ENCODE data around the gene THAP2. TPM values are rescaled to one million over a fixed set of nuclear protein-coding genes. Genes with fewer than 3 reads are reported as not detected.

THAP2 gene
- total RNA-seq, 6 experiments from 2014 or later: 3.8 to 5.1 (median 4.4) TPM

GRCh38 chr12:71627438-71628002 lies 36.6 kb upstream of the THAP2 start:
- H3K4me3 Mint-ChIP-seq: no peak overlapping the region
- DNase-seq: no peak
- H3K27ac Mint-ChIP-seq: no peak overlapping the region
- H3K4me1 Mint-ChIP-seq (ENCODE audit: low read depth): peaks cover 17% of the 10 kb centered on the region
- H3K36me3 Mint-ChIP-seq (ENCODE audit: low read depth): peaks cover 41% of the 10 kb centered on the region
- no peaks in the 10 kb centered on the region for H3K9me3 Mint-ChIP-seq
- H3K27me3 Mint-ChIP-seq (ENCODE audit: insufficient read depth): no peaks in the 10 kb centered on the region
- no peak for TF ChIP-seq CTCF (IDR thresholded peaks at IDR 0.05)

- H3K27me3 Mint-ChIP-seq (ENCODE audit: insufficient read depth): no peaks in the 10 kb centered on the region; the same call in 1 of the 2 replicates
- H3K9me3 Mint-ChIP-seq: no peaks in the 10 kb centered on the region
- peak; percentile 82 for TF ChIP-seq CTCF (IDR thresholded peaks at IDR 0.05)
- peaks cover 6% of the 10 kb centered on the region; the same call in 1 of the 2 replicates for H3K4me1 Mint-ChIP-seq (ENCODE audit: low read depth)
- H3K27ac Mint-ChIP-seq: peak overlapping the region; percentile 6; the same call in 1 of the 2 replicates
- H3K4me3 Mint-ChIP-seq: no peak overlapping the region
- peak; percentile 58 for DNase-seq
- peaks cover 35% of the 10 kb centered on the region for H3K36me3 Mint-ChIP-seq (ENCODE audit: low read depth)
Observed at GRCh38 chr12:71636704-71637115, 27.4 kb upstream of the THAP2 start.

- no peak overlapping the region for H3K27ac Mint-ChIP-seq
- H3K4me3 Mint-ChIP-seq: no peak overlapping the region
- H3K9me3 Mint-ChIP-seq: no peaks in the 10 kb centered on the region
- H3K4me1 Mint-ChIP-seq (ENCODE audit: low read depth): peaks cover 16% of the 10 kb centered on the region; the same call in 1 of the 2 replicates
- peaks cover 30% of the 10 kb centered on the region for H3K36me3 Mint-ChIP-seq (ENCODE audit: low read depth)
- no peak for DNase-seq
- TF ChIP-seq CTCF (IDR thresholded peaks at IDR 0.05): no peak
- no peaks in the 10 kb centered on the region; the same call in 1 of the 2 replicates for H3K27me3 Mint-ChIP-seq (ENCODE audit: insufficient read depth)
Observed at GRCh38 chr12:71638499-71638898, 25.6 kb upstream of the THAP2 start.

- no peaks in the 10 kb centered on the region for H3K9me3 Mint-ChIP-seq
- no peak overlapping the region for H3K4me3 Mint-ChIP-seq
- H3K27me3 Mint-ChIP-seq (ENCODE audit: insufficient read depth): no peaks in the 10 kb centered on the region; the same call in 1 of the 2 replicates
- H3K27ac Mint-ChIP-seq: peak overlapping the region; percentile 15; the same call in 1 of the 2 replicates
- peak; percentile 57 for TF ChIP-seq CTCF (IDR thresholded peaks at IDR 0.05)
- DNase-seq: no peak
- peaks cover 33% of the 10 kb centered on the region for H3K36me3 Mint-ChIP-seq (ENCODE audit: low read depth)
- peaks cover 16% of the 10 kb centered on the region; the same call in 1 of the 2 replicates for H3K4me1 Mint-ChIP-seq (ENCODE audit: low read depth)
Observed at GRCh38 chr12:71639341-71639760, 24.8 kb upstream of the THAP2 start.

- H3K4me3 Mint-ChIP-seq: no peak overlapping the region
- no peaks in the 10 kb centered on the region; the same call in 1 of the 2 replicates for H3K27me3 Mint-ChIP-seq (ENCODE audit: insufficient read depth)
- TF ChIP-seq CTCF (IDR thresholded peaks at IDR 0.05): no peak
- H3K4me1 Mint-ChIP-seq (ENCODE audit: low read depth): peaks cover 16% of the 10 kb centered on the region; the same call in 1 of the 2 replicates
- H3K27ac Mint-ChIP-seq: no peak overlapping the region
- H3K36me3 Mint-ChIP-seq (ENCODE audit: low read depth): peaks cover 28% of the 10 kb centered on the region
- no peaks in the 10 kb centered on the region for H3K9me3 Mint-ChIP-seq
- no peak for DNase-seq
Observed at GRCh38 chr12:71640316-71640715, 23.8 kb upstream of the THAP2 start.

Data from HFFc6 (cell line).